Transverse colon (tissue), 4 donors: Measurements from ENCODE around the gene NMD3.

ENCODE experiments used
- CTCF ChIP-seq, 5 experiments: fragments of 200-600 bp in 3 of 5; fragments of 450-650 bp in 2 of 5; sonication (generic) in 3 of 5; IDR thresholded peaks; 1 replicate in 2 of 5; 2 replicates in 3 of 5; pipeline ENCODE4 v1.5.1; 2016 to 2017; ENCODE audit warnings: antibody characterized with exemption in 5 of 5, inconsistent platforms in 3 of 5, mild to moderate bottlenecking in 2 of 5, moderate library complexity in 1 of 5
- POLR2A ChIP-seq: fragments of 450-650 bp; IDR thresholded peaks from one replicate; pipeline ENCODE4 v1.6.1; 2016; ENCODE audit warnings: antibody characterized with exemption, mild to moderate bottlenecking, moderate library complexity
- POLR2AphosphoS5 ChIP-seq, 3 donors: sonication (generic); formaldehyde crosslinking; IDR thresholded peaks; one replicate each; pipeline ENCODE4 v1.6.1; 2016; ENCODE audit warnings: antibody characterized with exemption in 3 of 3

- TF ChIP-seq CTCF (IDR thresholded peaks at IDR 0.05) (no peak), POLR2AphosphoS5 (IDR thresholded peaks at IDR 0.05) (no peak), POLR2A (no peak)
These were observed 23.4 kb downstream of the NMD3 start for GRCh38 chr3:161244538-161244937.
